GM10248 (cell line): ENCODE measurements around the gene SLC4A2.
"Not testable (repeated sequence)": the region's sequence is repeated elsewhere in the genome, so short reads cannot be mapped to it uniquely, and the experiment has no call there.

Source experiments
- CTCF ChIA-PET: fragments of 300-600 bp; sonication (Branson Sonifier 250); formaldehyde crosslinking; extraction: SDS; loops from one replicate; lab custom pipeline; 2021; ENCODE audit warnings: antibody characterized with exemption; lab: Yijun Ruan, JAX
- POLR2A ChIA-PET: fragments of 350-650 bp; sonication (Branson Sonifier 250); formaldehyde crosslinking; extraction: SDS; loops from one replicate; lab custom pipeline; 2020; ENCODE audit warnings: antibody characterized with exemption; lab: Yijun Ruan, JAX
- DNase-seq: peaks from one replicate; pipeline ENCODE4 v3.0.0; 2012; ENCODE audit errors: extremely low spot score
- CTCF ChIP-seq: IDR thresholded peaks from 2 replicates; pipeline ENCODE4 v1.5.1; 2012; ENCODE audit warnings: mild to moderate bottlenecking, low read depth; ENCODE audit errors: extremely low read depth, missing control alignments, control extremely low read depth

The SLC4A2 gene

GRCh38 chr7:151040616-151041375 is 18.6 kb upstream of the SLC4A2 start:
- ChIA-PET POLR2A (no interaction called here), CTCF (interaction anchor here (2.4 kb wide), 1 partner anchor 32 kb away, joined by 9 read pairs; no protein-coding TSS in a partner anchor)
- TF ChIP-seq CTCF = no peak
- no peak for DNase-seq

DNA sequence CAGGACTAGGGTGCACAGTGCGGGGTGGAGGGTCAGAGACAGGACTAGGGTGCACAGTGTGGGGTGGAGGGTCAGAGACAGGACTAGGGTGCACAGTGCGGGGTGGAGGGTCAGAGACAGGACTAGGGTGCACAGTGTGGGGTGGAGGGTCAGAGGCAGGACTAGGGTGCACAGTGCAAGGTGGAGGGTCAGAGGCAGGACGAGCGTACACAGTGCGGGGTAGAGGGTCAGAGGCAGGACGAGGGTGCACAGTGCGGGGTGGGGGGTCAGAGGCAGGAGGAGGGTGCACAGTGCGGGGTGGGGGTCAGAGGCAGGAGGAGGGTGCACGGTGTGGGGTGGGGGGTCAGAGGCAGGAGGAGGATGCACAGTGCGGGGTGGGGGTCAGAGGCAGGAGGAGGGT is 15.9 kb upstream of the SLC4A2 start:
- DNase-seq, CTCF ChIA-PET, POLR2A ChIA-PET: not testable (repeated sequence)

DNA sequence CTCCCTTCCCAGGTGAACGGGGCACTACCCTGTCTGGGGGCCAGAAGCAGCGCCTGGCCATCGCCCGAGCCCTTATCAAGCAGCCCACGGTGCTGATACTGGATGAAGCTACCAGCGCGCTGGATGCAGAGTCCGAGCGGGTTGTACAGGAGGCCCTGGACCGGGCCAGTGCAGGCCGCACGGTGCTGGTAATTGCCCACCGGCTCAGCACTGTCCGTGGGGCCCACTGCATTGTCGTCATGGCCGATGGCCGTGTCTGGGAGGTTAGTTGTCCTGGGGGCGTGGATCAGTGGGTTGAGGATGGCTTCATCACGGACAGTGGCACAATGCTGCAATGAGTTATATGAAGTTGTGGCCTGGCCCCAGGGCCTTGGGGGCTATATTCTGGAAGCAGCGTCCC is 15.4 kb upstream of the SLC4A2 start:
- POLR2A ChIA-PET = no interaction called here

DNA sequence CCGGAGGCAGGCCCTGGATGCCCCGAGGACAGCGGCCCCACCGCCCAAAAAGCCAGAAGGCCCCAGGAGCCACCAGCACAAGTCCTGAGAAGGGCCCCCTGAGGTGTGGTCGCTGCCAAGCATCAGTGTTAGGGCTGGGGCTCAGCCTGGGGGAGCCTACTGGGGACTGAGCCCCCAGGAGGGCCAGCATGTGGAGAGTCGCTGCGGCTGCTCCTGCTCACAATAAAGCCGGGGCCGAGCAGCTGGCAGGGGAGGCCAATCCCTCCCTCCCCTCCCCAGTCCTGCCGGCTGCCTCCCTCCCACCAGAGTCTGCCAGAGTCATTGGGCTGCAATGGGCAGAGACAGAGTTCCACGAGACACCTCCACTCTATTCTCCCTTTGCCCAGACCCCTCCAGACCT is 14.1 kb upstream of the SLC4A2 start:
- CTCF ChIA-PET = interaction anchor here (0.9 to 1.2 kb wide), 2 partner anchors 17 to 27 kb away, joined by 3 read pairs; partner anchors contain the start of gene ABCB8
- no peak for TF ChIP-seq CTCF
- DNase-seq = no peak

More for the DNA sequence above, 15.4 kb upstream of the SLC4A2 start:
- no peak for TF ChIP-seq CTCF
- CTCF ChIA-PET = no interaction called here
- DNase-seq = no peak

GRCh38 chr7:151045967-151046366 is 13.4 kb upstream of the SLC4A2 start:
- POLR2A ChIA-PET = no interaction called here
- CTCF ChIA-PET = interaction anchor here (0.9 to 2.4 kb wide), 2 partner anchors 12 to 18 kb away, joined by 3 to 7 read pairs; partner anchors contain the start of gene ABCB8
- no peak for DNase-seq
- TF ChIP-seq CTCF = no peak

More for the DNA sequence above, 14.1 kb upstream of the SLC4A2 start:
- POLR2A ChIA-PET = no interaction called here

GRCh38 chr7:151046603-151047573 is 12.5 kb upstream of the SLC4A2 start:
- no peak for DNase-seq
- POLR2A ChIA-PET = no interaction called here
- CTCF ChIA-PET = interaction anchor here (2.4 kb wide), 1 partner anchor 13 kb away, joined by 7 read pairs; no protein-coding TSS in a partner anchor
- TF ChIP-seq CTCF = no peak
